ENCODE results near the gene KRT3. TPM values are rescaled to one million over a fixed set of nuclear protein-coding genes. Genes with fewer than 3 reads are reported as not detected.

Gene KRT3
- total RNA-seq, 1 donor from 2014 or later: 0.09 TPM

- Histone ChIP-seq H3K79me2 (ENCODE audit: insufficient read depth, low read length) (no peaks in the 10 kb centered on the region), H3K4me1 (ENCODE audit: insufficient read depth, low read length) (peaks cover 39% of the 10 kb centered on the region), H4K20me1 (ENCODE audit: insufficient read depth, low read length) (no peaks in the 10 kb centered on the region), H3K9me3 (ENCODE audit: insufficient read depth, low read depth, low read length) (no peaks in the 10 kb centered on the region), H2AFZ (ENCODE audit: low read depth, low read length) (peak overlapping the region; percentile 44), H3K27me3 (ENCODE audit: insufficient read depth, low read length) (no peaks in the 10 kb centered on the region), H3K4me3 (ENCODE audit: insufficient read depth, low read depth, low read length) (no peak overlapping the region), H3K36me3 (ENCODE audit: insufficient read depth, low read length) (no peaks in the 10 kb centered on the region), H3K9ac (ENCODE audit: low read length) (peak overlapping the region; percentile 75), H3K27ac (ENCODE audit: low read depth, low read length) (peak overlapping the region; percentile 88), H3K4me2 (ENCODE audit: low read length) (peak overlapping the region; percentile 65)
- Mint-ChIP-seq H3K27me3 (ENCODE audit: low read depth, unreplicated experiment) (peaks cover 15% of the 10 kb centered on the region), H3K36me3 (ENCODE audit: low read depth, unreplicated experiment) (no peaks in the 10 kb centered on the region), H3K4me1 (ENCODE audit: low read depth, unreplicated experiment) (peaks cover 27% of the 10 kb centered on the region), H3K4me3 (ENCODE audit: unreplicated experiment) (peak overlapping the region; percentile 36), H3K27ac (ENCODE audit: unreplicated experiment) (peak overlapping the region; percentile 96), H3K9me3 (ENCODE audit: unreplicated experiment) (peaks cover 2% of the 10 kb centered on the region)
- no peak for DNase-seq (ENCODE audit: low read depth)
- no peak for TF ChIP-seq CTCF (IDR thresholded peaks at IDR 0.05; ENCODE audit: insufficient read depth, low read depth, low read length)
- no peak for TF ChIP-seq EZH2 (IDR thresholded peaks at IDR 0.05; ENCODE audit: insufficient read depth, low read length)
- FAIRE-seq: no peak
Measured at GRCh38 chr12:52835271-52836041, 39.5 kb upstream of the KRT3 start.

GRCh38 chr12:52834727-52835001 is 38.7 kb upstream of the KRT3 start:
- Mint-ChIP-seq H3K9me3 (ENCODE audit: unreplicated experiment) (peaks cover 2% of the 10 kb centered on the region), H3K4me3 (ENCODE audit: unreplicated experiment) (no peak overlapping the region), H3K27ac (ENCODE audit: unreplicated experiment) (no peak overlapping the region), H3K36me3 (ENCODE audit: low read depth, unreplicated experiment) (no peaks in the 10 kb centered on the region), H3K27me3 (ENCODE audit: low read depth, unreplicated experiment) (peaks cover 17% of the 10 kb centered on the region), H3K4me1 (ENCODE audit: low read depth, unreplicated experiment) (peaks cover 27% of the 10 kb centered on the region)
- no peaks in the 10 kb centered on the region for H3K27me3 ChIP-seq (ENCODE audit: insufficient read depth, low read length)
- peak overlapping the region; percentile 75 for H3K9ac ChIP-seq (ENCODE audit: low read length)
- H3K4me3 ChIP-seq (ENCODE audit: insufficient read depth, low read depth, low read length): no peak overlapping the region
- no peaks in the 10 kb centered on the region for H3K36me3 ChIP-seq (ENCODE audit: insufficient read depth, low read length)
- no peak overlapping the region for H2AFZ ChIP-seq (ENCODE audit: low read depth, low read length)
- H4K20me1 ChIP-seq (ENCODE audit: insufficient read depth, low read length): no peaks in the 10 kb centered on the region
- no peaks in the 10 kb centered on the region for H3K79me2 ChIP-seq (ENCODE audit: insufficient read depth, low read length)
- H3K4me2 ChIP-seq (ENCODE audit: low read length): no peak overlapping the region
- DNase-seq (ENCODE audit: low read depth) (no peak), FAIRE-seq (no peak)
- no peak overlapping the region for H3K27ac ChIP-seq (ENCODE audit: low read depth, low read length)
- no peak for TF ChIP-seq EZH2 (IDR thresholded peaks at IDR 0.05; ENCODE audit: insufficient read depth, low read length)
- no peak for TF ChIP-seq CTCF (IDR thresholded peaks at IDR 0.05; ENCODE audit: insufficient read depth, low read depth, low read length)
- peaks cover 39% of the 10 kb centered on the region for H3K4me1 ChIP-seq (ENCODE audit: insufficient read depth, low read length)
- H3K9me3 ChIP-seq (ENCODE audit: insufficient read depth, low read depth, low read length): no peaks in the 10 kb centered on the region

All from astrocyte (in vitro differentiated cells and primary cell).